ENCODE results near the gene FNDC1. TPM values are rescaled to one million over a fixed set of nuclear protein-coding genes. Genes with fewer than 3 reads are reported as not detected.
"Not testable (repeated sequence)": the region's sequence is repeated elsewhere in the genome, so short reads cannot be mapped to it uniquely, and the experiment has no call there.

The FNDC1 gene
- total RNA-seq, result not detected in 2 replicates

DNA sequence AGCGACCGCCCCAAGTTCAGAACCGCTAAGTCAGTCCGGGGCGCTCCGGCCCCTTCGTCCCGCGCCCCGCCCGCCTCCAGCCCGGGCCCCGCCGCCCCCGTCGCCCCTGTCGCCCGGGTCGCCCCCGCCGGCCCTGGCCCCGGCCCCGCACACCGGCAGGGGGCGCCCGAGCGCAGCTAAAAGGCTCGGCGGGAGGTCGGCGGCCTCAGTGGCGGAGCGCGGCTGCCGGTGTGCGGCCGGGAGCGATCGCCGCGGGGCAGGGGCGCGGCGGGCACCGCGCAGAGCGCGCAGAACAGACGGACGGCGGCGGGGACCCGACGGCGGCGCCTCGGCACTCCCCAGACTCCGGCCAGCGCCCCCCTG, at the start of gene FNDC1:
Gene FNDC1 (plus strand): TSS at position 208 of the 363 bp plus-strand sequence. CDS start 197 bp downstream, outside the sequence.
- intact Hi-C loops (cut with micrococcal nuclease), result loop anchor here (1.0 kb wide), 1 partner anchor 485 kb away; no protein-coding TSS in a partner anchor

GRCh38 chr6:159119791-159120190, 49.4 kb upstream of the FNDC1 start:
- intact Hi-C loops (cut with micrococcal nuclease), result no loop called here

GRCh38 chr6:159121486-159121885, 47.7 kb upstream of the FNDC1 start:
- intact Hi-C loops (cut with micrococcal nuclease), result no loop called here

DNA sequence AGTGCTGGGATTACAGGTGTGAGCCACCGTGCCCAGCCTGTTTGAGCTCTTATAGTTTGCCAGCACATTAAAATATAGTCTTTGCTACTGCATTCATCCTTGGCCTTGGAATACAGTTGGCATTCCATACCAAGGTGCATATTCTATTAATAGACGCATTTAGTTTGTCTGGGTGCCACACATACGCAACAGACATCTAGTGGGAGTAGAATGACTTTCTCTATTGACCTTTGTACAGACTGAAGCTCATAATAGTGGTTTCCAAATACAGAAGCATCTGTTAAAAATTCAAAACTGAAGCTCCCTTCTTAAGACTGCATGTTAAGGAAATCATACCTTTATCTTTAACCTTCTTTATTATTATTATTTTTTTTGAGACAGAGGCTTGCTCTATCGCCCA, 46.7 kb upstream of the FNDC1 start:
- intact Hi-C loops (cut with micrococcal nuclease), result no loop called here

DNA sequence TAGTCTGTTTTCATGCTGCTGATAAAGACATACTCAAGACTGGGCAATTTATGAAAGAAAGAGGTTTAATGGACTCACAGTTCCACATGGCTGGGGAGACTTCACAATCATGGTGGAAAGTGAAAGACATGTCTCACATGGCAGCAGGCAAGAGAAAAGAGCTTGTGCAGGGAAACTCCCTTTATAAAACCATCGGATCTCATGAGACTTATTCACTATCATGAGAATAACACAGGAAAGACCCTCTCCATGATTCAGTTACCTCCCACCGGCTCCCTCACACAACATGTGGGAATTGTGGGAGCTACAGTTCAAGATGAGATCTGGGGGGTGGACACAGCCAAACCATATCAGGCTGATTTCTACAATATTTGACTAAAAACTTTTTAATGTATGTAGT, 45.4 kb upstream of the FNDC1 start:
- intact Hi-C loops (cut with micrococcal nuclease), result not testable (repeated sequence)

- intact Hi-C loops (cut with micrococcal nuclease), result no loop called here
Measured at GRCh38 chr6:159125014-159125609, 44.1 kb upstream of the FNDC1 start.

DNA sequence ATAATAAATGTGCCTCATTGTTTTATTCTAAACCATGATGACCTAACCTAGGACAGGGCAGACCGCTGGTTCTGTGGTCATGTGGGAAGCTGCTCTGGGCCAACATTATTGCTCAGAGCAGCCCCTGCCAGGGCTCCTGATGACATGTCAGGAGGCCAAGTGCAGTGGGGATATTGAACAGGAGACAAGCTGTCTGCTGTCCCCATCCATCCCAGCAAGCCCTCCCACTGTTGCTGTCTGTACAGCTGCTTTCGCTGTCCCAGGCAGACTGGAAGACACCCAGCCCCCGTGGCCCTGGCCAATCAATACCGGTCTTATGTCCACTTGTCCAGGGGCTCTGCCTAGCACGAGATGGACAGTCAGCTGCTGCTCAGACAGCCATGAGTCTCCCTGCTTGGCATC, 43.2 kb upstream of the FNDC1 start:
- intact Hi-C loops (cut with micrococcal nuclease), result no loop called here

DNA sequence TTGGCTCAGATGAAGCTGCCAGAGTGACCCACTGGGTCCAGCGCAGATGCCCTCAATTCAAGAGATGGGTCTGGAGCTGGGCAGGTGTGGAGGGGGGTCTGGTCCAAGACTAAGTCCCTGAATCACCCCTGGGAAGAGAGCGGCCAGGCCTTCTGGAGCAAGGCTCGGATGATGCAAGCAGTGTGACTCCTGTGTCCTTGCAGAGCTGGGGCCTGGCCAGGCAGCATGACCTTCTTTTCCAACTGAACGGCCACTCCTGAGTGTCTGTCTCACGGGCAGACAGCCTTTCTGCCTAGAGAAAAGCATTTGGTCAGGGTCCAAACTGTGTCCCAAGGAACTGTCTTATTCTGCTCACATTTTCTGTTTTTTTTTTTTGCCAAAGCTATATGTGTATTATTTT, 42.6 kb upstream of the FNDC1 start:
- intact Hi-C loops (cut with micrococcal nuclease), result no loop called here

- intact Hi-C loops (cut with micrococcal nuclease), result no loop called here
Measured at GRCh38 chr6:159127701-159128100, 41.5 kb upstream of the FNDC1 start.

DNA sequence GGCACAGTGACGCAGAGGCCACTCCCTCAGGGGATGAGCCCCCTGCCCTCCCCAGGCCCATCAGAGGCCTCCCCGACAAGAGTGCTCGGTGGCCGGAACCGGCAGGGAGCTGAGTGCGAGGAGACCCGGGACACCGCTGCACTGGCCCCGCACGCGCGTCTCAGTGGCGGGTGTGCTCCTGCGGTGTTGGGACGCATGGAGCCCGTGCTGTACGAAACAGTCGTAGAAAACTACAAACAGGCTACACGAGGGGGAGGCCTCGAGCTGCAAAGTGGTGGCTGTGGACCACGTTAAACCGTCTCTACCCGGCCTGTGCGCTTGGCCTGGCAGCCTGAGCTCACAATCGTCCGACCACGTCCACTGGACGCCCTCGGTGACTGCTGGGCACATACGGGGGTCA, 40.2 kb upstream of the FNDC1 start:
- intact Hi-C loops (cut with micrococcal nuclease), result no loop called here

GRCh38 chr6:159130846-159131245, 38.4 kb upstream of the FNDC1 start:
- intact Hi-C loops (cut with micrococcal nuclease), result no loop called here

GRCh38 chr6:159131709-159132108, 37.5 kb upstream of the FNDC1 start:
- intact Hi-C loops (cut with micrococcal nuclease), result no loop called here

DNA sequence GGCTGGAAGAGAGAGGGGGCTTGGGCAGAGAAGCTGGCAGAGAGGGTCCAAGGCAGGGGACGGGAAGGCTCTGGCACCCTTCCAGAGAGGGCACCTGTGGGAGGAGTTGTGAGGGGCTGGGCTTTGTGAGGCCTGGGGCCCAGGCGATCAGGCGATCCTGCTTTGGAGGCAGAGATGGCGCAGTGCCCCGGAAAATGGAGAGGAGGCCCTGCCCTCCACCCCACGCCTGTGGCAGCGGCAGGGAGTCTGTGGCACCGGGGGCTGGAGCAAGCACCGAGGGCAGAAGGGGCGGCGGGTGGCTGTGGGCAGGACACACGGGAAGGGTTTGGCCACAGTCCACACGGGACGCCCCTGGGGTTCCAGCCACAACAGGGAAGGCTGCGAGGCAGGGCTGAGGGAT, 36.5 kb upstream of the FNDC1 start:
- intact Hi-C loops (cut with micrococcal nuclease), result no loop called here

GRCh38 chr6:159134701-159135364, 34.4 kb upstream of the FNDC1 start:
- intact Hi-C loops (cut with micrococcal nuclease), result loop anchor here (1.0 to 2.0 kb wide), 7 partner anchors 25 to 432 kb away; no protein-coding TSS in a partner anchor

DNA sequence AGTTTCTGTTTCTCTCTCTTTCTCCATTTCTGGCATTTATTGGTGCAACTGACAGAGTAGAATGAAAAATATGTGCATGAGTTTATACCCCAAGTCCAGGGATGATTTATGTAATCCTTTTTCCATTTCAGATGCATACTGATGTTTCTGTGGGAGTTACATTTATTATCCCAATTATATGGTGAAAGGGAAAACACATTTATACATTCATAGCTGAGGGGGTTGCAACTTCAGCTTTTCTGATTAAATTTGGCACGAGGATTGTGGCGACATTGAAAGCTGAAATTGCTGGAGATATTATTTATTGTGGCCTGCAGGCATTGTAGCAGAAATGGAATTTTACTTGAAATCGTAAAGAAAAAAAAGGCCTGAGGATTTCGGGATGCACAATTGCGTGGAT, 31.5 kb upstream of the FNDC1 start:
- intact Hi-C loops (cut with micrococcal nuclease), result no loop called here

DNA sequence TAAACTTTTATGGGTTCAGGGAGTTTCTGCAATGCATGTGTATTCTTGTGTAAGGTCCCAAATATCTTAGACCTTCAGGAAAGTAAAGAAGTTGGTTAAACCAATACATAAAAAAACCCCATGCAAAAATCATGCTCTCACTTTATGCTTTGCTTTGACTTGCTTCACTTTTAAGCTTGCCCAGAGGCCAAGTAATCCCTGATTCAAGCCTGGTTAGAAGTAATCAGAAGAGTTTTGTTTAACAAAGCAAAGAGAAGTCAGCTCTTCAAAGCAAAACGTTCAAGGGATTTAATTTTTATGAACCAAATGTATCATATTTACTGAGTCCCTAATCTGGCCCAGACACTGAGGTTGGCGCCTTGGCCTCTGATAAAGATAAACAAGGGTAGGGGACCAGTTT, 26.7 kb upstream of the FNDC1 start:
- intact Hi-C loops (cut with micrococcal nuclease), result loop anchor here (5.0 kb wide), 1 partner anchor 2000 kb away; no protein-coding TSS in a partner anchor

- intact Hi-C loops (cut with micrococcal nuclease), result no loop called here
Measured at GRCh38 chr6:159148641-159149040, 20.6 kb upstream of the FNDC1 start.

GRCh38 chr6:159149641-159150040, 19.6 kb upstream of the FNDC1 start:
- intact Hi-C loops (cut with micrococcal nuclease), result loop anchor here (5.0 kb wide), 1 partner anchor 142 kb away; no protein-coding TSS in a partner anchor

DNA sequence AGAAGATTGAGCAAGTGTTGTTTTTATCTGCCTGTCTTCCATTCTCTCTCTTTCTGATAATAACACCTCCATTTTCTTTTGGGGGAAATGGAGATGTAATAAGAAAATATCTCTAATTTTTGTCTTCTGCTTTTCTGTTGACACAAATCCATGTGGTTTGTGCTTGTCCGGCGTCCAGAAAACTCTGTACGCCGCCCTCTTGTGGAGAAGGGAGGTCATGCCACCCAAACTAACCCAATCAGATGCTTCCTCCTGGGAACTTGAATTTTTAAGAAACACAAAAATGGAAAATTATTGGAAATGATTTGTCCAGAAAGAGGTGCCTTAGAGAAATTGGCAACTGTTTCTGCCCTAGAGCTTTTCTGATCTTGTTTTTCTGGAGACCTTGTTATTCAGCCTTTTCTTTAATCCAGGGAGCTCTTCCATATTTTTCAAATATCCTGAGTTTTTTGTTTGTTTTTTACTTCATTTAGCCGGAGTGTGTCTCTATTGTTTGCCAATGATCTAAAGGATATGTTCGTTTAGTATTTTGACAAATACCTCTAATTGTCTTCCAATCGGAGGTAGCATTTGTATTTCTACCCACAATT, 17.8 kb upstream of the FNDC1 start:
- intact Hi-C loops (cut with micrococcal nuclease), result loop anchor here (5.0 kb wide), 1 partner anchor 144 kb away; no protein-coding TSS in a partner anchor

DNA sequence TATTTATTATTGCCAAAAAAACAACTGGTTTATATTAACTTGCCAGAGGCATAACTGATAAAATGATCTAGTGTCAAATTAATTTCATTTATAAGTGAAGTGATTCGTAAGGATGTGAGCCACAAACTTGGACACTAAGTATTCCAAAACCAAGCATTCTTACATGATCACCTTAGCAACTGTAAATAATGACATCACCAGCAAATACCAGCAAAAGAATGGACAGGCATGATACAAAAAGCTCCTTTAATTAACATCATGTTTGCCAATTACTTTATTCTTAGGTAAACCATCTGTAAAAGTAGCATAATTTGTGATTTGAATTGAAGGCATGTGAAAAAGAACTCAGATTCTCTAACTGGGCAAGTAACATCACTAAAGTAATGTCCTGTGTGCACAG, 17.2 kb upstream of the FNDC1 start:
- intact Hi-C loops (cut with micrococcal nuclease), result loop anchor here (5.0 kb wide), 1 partner anchor 145 kb away; no protein-coding TSS in a partner anchor

DNA sequence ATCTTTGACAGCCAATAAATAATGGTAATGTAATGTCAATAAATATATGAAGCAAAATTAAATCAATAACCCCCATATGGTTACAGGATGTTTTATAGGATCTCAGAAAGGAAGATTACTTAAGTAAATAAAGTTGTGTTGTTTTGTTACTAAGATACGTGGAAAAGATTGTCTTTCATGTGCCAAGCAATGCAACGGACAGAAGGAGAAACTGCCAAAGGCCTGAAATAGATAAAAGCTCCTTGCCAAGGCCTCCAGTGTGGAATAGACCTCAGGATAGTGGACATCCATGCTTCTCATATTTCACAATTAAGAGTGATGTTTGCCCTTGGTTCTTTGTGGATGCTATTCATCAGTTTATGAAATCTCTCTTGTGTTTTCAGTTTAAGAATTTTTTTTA, 16.4 kb upstream of the FNDC1 start:
- intact Hi-C loops (cut with micrococcal nuclease), result loop anchor here (5.0 kb wide), 1 partner anchor 145 kb away; no protein-coding TSS in a partner anchor

GRCh38 chr6:159155679-159156078, 13.5 kb upstream of the FNDC1 start:
- intact Hi-C loops (cut with micrococcal nuclease), result no loop called here
